Lung microvascular endothelial cell (primary cell): Measurements from ENCODE around the gene CD14. TPM values are rescaled to one million over a fixed set of nuclear protein-coding genes. Genes with fewer than 3 reads are reported as not detected.
"Not testable (repeated sequence)": the region's sequence is repeated elsewhere in the genome, so short reads cannot be mapped to it uniquely, and the experiment has no call there.

Experiments
- DNase-seq, 2 donors: peaks; one replicate each; pipeline versions ENCODE4 v3.0.0 to v3.0.0-alpha.2; 2010; ENCODE audit warnings: low read depth in 2 of 2
- total RNA-seq: library from RNA; depleted of rRNA; stranded (reverse); fragments of >200 nt; gene quantifications from 2 replicates; pipeline ENCODE4 v1.2.1, GENCODE V29; 2014

The CD14 gene
- total RNA-seq: 1.1 and 2.8 TPM in 2 replicates

DNA sequence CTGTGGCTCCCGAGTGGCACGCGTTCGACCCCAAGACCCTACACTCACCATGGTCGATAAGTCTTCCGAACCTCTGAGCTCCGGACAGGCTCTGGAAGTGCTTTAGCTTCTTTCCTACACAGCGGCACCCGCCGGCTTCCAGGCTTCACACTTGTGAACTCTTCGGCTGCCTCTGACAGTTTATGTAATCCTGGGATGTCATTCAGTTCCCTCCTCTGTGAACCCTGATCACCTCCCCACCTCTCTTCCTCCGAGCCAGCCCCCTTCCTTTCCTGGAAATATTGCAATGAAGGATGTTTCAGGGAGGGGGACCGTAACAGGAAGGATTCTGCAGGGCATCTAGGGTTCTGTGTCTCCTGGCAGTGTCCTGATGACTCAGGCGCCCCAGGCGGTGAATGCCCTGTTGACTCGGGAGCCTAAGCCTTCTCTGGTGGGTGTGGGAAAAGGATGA is at the start of gene CD14:
CD14 (minus strand) TSS at position 155 of the 451 bp plus-strand sequence; CDS start at position 51, 104 bp downstream.
- DNase-seq: peak in 1 of 2 donors; percentile 19

DNA sequence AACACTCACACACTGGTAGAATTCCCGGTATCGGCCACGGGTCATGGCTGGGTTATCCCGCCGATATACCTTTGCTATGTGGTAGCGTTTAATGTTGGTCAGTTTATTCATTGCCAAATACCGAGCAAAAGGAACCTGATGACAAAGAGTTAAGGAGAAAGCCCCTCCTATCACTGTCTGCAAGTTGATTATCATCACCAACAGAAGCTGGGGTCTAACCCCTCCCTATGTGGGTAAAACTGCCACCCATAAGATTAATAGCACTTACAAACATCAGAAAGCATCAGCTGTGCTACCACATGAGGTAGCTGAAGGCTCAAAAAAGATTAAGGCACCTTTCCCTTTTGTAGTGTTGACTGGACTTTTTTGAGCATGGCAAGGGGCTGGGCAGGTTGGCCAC is 46.0 kb upstream of the CD14 start:
- DNase-seq: no peak

DNA sequence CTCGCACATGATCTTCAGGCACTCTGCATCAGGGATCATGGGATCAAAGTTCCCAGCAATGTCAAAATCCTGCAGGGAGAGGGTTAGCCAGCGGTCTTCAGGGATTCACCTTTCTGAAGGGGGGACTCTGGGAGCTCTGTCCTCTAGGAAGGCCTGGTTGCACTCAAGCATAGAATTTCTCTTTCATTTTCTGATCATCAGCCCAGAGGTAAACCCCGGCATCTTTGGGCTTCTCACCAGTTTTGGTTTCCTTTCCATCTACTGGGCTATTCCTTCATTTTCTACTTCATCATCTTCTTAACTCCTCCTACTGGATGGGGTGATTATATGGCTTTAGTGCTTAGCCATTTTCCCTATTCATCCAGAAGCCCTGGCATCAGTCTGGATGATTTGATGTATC is 45.0 kb upstream of the CD14 start:
- DNase-seq: no peak

DNA sequence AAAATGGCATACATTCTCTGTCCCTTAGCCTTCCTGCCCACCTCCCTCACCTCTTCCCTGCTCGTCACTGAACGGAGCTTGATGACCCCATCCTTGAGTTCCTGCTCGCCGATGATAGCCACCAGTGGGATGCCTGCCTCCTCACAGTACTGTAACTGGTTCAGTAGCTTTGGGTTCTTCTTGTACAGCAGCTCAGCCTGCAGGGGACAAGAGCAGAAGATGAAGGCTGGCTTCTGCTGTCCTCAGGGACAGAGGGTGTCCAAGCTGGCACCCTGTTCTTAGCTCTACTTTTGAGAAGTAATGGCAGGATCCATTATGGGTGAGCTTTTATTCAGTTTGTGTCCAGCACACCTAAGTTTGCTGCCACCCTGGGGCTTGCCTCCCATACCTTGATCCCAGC is 41.7 kb upstream of the CD14 start:
- no peak for DNase-seq

DNA sequence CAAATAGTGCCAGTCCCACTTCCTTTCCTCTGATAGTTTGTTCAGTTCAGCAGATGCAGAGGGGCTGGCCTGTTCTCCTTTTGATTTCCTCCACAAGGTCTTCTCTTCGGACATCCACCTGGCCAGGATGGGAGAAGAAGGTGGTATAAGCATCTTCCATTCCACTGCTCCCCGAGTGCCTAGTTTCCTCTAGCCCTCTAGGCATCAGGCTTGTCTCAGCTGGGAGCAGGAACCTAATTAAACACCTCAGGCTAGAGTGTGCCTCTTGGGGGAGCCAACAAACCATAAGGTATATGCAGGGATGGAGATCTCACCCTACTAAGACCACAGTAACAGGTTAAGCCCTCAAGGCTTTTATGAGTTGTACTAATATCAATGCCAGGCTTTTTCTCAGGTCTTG is 41.2 kb upstream of the CD14 start:
- DNase-seq: no peak

DNA sequence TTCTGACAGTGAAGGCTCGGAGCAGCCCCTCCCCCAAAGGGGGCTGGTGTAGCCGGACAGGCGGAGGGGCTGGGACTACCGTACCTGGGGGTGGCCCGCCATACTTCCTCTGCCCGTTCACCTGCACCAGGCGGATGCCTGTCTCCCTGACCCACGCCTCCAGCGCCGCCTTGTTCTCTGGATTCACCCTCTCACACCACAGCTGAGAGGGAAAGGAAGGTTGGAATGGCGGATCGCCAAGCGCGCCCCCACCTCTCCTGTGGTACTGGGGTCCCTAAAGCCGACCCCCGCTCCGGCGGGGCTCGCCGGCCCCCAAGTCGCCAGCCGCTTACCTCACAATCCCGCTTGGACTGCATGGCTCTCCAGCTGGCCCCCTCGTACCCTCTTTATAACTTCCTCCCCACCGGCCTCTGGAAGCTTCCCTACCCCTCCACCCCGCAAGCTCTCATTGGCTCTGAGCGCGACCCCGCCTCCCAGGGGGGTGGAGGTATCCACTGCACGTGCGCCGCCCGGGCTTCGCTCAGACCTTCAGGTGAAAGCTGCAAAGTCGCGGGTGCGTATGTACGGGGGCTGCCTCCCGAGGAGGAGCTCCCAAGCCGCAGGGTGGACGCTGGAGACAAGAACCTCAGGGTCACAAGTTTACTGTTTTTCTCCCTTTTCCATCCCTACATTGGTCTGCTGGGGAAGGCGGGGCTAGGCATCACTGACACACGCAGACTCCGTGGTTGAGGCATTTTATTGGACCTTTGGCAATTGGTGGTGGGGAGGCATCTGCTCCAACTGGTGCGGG is 40.4 kb upstream of the CD14 start, which contains the start of gene DND1:
DND1 (minus strand) TSS at position 390 of the 790 bp plus-strand sequence; CDS start at position 356, 34 bp downstream.
- no peak for DNase-seq

DNA sequence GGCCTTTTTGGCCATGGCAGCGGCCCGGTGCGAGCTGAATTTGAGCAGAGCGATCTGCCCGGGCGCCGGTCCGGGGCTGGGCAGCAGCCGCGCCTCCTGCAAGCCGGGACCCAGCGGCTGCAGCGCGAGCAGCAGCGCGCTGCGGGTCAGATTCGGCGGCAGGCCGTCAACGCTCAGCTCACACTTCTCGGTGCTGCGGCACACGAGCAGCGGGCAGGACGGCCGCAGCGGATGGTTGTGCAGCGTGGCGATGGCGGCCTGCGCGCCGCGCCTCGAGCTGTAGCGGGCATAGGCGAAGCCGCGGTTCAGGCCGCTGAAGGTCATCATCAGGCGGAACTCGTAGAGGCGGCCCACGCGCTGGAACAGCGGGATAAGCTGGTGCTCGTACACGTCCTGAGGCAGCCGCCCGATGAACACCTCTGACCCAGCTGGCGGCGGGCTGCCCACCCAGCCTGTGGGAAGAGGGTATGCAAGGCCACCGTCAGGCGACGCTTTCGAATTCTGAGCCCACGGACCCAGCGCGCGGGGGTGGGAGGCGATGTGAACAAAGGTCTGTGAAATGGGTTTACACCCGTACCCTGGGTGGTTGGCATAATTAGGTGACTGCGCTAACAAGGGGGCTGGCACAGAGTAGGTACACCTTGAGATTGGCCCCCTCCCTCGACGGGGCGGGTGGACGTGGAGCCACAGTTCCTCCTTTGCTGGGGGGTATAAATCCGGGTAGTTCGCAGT is 39.6 kb upstream of the CD14 start:
- DNase-seq: peak in 1 of 2 donors; percentile 26

DNA sequence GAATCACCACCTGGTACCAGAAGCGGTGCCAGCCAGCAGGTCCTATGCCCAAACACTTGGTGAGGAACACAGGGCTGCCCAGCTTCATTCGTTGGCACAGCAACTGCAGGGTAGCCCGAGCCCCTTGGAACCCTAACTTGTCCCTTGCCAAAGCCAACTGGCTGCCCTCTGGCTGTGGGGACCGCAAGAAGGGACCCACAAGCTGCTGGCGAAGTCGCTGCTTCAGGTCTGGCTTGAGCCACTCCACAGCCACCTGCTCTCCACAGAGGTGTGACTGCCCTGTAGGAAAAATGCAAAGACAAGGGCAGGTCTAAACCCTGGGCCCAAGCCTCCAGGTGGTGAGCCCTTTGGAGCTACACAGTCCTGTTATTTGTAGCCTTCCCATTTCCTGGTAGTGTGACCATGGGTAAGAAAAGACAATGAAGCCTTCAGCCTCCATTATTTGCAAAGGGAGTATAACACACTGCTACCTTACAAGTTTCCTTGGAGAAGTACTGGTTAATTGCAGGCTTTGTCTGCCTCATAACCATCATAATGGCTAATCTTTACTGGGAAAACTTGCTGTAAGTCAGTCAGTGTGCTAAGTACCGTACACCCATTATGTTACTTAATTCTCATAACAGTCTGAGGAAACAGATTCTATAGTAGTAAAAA is 38.6 kb upstream of the CD14 start:
- DNase-seq: no peak

DNA sequence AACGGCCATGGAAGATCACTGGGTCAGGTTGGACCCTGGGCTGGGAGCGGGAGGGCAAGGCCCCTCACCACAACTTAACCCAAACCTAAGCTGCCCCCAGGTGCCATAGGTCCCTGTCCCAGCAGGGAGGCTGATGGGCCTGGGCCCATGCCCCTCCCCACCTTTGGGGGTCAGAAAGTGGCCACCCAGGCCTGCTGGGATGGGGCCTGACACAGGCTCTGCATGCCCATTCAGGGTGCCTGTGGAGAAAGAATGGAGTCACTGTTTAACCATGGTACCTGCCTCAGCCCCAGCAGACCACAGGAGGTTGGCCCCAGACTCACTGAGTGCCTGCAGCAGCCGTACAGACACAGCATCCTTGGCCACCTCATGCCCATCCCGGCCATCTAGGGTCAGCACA is 38.1 kb upstream of the CD14 start:
- DNase-seq: not testable (repeated sequence)

DNA sequence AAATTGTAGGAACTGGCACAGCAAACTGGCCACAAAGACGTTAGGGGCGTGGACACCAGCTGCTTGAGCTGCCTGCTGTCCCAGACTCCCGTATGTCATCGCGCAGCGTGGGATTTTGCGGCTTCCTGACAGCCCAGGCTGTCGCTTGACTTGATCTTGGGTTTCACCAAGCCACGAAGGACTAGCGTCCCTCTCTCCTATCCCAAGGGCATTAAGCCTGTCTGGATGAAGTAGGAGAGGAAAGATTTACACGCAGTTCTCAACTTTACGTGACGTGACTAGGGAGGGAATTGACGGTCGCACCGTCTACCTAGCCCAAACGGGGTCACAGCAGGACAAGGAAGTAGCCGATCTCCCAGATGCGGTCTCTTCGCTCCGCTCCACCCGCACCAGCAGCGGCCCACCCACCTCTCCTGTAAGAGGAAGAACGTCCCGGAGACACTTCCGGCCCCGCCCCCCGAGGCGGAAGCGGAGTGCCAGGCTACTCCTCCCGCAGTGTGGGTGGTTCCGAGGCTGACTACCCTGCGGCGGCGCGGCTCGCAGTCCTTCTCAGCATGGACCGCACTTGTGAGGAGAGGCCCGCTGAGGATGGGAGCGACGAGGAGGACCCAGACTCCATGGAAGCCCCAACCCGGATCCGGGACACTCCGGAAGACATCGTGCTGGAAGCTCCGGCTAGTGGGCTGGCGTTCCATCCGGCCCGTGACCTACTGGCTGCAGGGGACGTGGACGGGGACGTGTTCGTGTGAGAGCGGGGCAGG is 31.6 kb upstream of the CD14 start, which contains the start of gene WDR55:
WDR55 (plus strand) TSS at position 546 of the 761 bp plus-strand sequence; CDS start at position 555, 9 bp downstream.
- peak; percentile 85 to 92 for DNase-seq

DNA sequence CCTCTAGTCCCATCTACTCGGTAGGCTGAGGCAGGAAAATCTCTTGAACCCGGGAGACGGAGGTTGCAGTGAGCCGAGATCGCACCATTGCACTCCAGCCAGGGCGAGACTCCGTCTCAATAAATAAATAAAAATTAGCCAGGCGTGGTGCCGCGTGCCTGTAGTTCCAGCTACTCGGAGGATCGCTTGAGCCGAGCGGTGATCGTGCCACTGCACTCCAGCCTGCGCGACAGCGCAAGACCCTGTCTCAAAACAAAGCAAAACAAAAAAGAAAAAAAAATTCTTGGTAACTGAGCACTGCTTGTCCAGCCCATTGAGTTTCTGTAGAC is 31.0 kb upstream of the CD14 start:
- no peak for DNase-seq

DNA sequence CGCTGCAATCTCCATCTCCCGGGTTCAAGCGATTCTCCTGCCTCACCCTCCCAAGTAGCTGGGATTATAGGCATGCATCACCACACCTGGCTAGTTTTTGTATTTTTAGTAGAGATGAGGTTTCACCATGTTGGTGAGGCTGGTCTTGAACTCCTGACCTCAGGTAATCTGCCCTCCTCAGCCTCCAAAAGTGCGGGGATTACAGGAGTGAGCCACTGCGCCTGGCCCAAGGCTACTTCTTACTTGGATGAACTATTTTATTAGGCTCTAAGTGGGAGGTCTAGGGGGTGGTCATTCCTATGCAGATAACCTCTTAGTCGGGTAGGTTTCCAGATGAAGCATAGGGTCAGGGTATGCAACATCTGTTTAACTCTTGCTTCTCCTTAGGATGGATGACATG is 27.4 kb upstream of the CD14 start:
- DNase-seq: not testable (repeated sequence)

DNA sequence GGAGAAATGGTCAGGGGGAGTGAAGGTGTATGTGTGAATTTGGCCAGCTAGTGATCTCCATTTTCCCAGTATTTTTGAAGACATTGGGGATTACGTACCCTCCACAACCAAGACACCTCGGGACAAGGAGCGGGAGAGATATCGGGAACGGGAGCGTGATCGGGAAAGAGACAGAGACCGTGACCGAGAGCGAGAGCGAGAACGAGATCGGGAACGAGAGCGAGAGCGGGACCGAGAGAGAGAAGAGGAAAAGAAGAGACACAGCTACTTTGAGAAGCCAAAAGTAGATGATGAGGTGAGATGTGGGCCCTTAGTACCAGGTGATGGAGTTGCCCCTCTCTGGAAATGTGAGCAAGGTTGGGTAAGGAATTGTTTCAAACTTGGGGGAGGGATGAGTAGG is 25.9 kb upstream of the CD14 start:
- DNase-seq: no peak

DNA sequence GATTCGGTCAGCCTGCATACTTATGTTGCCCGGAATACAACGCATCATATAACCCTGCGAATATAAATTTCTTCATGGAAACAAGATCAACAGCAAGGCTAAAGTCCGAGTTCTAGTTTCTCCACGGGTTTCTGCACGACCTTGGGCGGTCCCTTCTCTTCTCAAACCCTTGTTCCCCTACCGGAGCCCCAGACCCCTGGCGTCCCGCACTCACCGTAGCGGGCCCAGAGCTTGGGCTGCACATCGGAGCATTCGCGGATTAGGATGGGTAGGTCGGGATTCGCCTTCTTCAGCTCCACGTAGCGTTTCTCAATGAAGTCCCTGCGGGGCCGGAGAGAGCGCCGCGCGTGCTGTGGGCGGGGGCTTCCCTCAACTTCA is 14.1 kb upstream of the CD14 start:
- peak; percentile 10 to 23 for DNase-seq

DNA sequence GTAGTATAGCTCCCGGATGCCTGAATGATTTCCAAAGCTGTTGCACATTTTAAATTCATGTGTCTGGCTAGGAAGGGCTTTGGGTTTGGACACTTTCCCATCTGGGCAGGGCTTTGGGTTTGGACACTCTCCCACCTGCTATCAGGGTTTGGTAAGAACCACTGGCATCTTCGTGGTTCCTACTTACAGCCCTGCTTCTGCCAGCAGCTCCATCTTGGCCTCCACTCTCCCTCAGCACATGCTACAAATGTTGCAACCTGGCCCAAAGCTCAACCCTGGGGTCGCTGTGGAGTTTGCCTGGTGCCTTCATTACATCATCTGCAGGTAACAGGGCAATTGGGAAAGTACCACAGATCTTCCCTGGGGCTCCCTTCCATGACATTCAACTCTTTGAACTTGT is 9.7 kb upstream of the CD14 start:
- no peak for DNase-seq

DNA sequence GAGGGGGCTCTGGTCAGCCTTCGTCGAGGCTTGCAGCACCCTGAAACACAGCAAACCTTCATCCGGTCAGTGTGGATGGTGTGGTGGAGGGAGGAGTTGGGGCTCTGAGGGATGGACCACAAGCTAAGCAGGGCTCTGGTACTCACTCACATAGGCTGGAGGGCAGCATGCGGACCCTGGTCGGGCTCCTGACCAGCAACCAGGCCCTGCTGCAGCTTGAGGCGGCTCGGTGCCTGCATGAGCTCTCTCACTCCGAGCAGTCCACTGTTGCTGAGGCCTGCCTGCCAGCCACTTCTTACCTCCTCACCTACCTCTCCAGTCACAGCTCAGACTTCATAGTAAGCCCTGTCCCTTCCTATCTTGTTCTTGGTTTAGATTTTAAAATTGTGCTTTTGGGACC is 8.7 kb upstream of the CD14 start:
- DNase-seq: no peak

DNA sequence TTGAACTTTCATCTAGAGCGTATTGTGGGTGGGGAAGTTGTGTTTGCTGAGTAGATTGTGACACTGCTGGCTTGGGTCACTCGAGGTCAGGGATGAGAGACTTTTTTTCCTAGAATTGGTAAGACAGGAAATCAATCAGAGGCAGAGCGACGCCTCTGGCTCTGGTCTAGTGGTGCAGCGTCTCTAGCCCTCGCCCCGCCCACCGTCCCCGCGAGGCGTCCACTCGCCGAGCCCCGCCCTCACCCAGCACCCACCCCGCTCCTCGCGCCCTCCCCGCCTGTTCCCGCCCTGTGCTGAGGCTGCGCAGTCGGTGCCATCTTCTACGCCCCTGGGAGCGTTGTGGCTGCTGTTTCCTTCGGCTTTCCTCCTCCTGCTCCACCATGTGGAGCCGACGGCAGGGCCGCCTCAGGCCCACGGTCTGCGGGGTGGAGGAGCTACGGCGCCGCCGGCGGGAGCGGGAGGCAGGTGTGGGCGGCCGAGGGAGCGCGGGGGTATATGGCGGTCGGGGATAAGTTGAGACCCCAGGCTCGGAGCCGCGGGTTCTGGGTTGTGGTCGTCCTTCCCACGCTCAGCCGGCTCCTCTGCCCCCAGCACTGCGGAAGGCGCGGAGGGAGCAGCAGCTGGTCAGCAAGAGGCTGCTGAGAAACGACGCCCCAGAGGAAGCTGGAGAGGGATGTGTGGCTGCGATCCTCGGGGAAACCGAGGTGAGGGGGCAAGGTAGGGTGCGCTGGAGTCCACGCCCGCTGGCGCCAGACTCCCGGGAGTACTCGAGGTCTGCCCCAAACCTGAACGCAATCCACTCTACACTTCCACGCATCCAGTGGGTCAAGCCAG is 6.4 kb upstream of the CD14 start, which contains the start of gene TMCO6:
TMCO6 (plus strand) TSS at position 304 of the 834 bp plus-strand sequence; CDS start at position 381, 77 bp downstream.
- peak; percentile 95 to 96 for DNase-seq

DNA sequence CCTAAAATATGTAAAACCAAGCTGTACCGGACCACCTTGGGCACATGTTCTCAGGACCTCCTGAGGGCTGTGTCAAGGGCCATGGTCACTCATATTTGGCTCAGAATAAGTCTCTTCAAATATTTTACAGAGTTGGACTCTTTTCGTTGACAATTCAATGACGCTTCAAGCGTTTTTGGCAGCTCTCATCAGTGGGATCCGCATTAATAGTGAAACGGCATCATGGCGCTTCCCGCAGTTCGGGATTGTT is 5.8 kb upstream of the CD14 start:
- DNase-seq: not testable (repeated sequence)

DNA sequence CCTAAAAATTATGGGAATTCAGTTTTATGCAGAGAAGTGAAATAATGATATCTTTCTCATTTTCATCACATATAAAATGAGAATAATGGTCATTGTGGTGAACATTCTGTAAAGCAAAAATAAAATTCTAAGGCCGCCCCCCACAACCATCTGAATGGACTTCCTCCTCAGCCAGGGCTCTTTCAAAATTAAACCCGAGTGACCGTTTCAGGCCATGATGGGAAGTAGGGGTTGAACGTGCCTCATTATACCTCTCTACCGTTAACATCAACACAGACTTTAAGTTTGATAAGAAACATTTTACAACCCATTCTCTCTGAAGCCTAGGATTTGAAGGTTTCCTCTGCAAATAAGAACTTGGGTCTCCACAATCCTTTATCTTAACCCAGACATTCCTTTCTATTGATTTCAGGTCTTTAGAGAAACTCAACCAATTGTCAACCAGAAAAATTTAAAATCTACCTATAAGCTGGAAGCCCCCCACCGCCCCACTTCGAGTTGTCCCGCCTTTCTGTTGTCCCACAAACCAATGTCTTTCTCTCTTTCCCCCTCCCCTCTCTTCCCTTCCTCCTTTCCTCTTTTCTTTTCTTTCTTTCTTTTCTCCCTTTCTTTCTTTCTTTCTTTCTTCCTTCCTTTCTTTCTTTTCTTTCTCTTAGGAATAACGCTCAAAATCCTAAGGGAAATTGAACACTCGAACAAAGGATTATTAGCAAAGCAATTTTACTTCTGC is 4.6 kb upstream of the CD14 start:
- DNase-seq: no peak
